ENCODE measurements around the gene EPB41L4A.

The EPB41L4A gene

DNA sequence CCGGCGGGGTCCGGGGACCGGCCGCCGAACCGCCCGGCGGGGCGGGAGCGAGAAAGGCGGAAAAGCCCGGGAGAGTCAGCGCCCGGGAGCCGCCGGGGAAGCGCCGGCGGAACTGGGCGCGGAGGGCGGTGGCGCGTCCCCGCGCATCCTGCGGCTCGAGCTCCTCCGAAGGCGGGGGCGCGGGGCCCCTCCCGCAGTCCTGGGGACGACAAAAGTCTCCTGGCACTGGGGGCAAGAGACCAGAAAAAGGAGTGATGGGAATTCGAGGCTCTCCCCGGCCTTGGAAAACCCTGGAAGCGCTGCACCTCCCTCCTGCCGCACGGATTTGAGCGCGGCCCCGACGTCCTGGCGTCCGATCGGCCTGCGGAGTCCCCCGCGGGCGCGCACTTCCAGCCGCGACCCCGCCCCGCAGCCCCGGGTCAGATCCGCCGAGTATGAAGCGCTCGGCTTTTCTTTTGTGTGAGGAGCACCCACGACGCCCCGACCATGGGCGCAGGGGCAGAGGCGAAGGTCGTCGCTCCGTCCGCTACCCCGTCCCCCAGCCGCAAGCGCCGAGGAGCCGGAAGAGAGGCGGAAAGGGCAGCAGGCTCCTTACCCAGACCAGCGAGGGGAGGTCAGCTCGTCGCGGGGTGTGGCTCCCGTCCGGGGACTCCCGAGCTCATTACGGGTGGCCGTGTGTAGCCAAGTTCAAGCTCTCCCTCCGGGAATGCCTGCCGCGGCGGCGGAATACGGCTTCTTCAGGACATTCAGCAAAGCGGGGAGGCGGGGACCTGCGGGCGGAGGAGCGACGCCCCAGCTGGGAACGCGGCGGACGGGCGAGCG, at the start of gene EPB41L4A (continued):
- TF ChIP-seq TCF7L2 (IDR thresholded peaks at IDR 0.05; ENCODE audit: borderline replicate concordance, low read depth, low read length): no peak
- no peak for TF ChIP-seq ZNF768 (tag by site-specific recombination; IDR thresholded peaks at IDR 0.05)
- no peak for TF ChIP-seq ZNF302 (tag by site-specific recombination; IDR thresholded peaks at IDR 0.05; ENCODE audit: low read depth)
- no peak for TF ChIP-seq ZNF274 (IDR thresholded peaks at IDR 0.05; ENCODE audit: low read length)
- no peak for TF ChIP-seq ZNF274 (tag by site-specific recombination; IDR thresholded peaks at IDR 0.05; ENCODE audit: borderline replicate concordance)
- TF ChIP-seq, protein P1, sequence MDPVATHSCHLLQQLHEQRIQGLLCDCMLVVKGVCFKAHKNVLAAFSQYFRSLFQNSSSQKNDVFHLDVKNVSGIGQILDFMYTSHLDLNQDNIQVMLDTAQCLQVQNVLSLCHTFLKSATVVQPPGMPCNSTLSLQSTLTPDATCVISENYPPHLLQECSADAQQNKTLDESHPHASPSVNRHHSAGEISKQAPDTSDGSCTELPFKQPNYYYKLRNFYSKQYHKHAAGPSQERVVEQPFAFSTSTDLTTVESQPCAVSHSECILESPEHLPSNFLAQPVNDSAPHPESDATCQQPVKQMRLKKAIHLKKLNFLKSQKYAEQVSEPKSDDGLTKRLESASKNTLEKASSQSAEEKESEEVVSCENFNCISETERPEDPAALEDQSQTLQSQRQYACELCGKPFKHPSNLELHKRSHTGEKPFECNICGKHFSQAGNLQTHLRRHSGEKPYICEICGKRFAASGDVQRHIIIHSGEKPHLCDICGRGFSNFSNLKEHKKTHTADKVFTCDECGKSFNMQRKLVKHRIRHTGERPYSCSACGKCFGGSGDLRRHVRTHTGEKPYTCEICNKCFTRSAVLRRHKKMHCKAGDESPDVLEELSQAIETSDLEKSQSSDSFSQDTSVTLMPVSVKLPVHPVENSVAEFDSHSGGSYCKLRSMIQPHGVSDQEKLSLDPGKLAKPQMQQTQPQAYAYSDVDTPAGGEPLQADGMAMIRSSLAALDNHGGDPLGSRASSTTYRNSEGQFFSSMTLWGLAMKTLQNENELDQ (tag by site-specific recombination; IDR thresholded peaks at IDR 0.05; ENCODE audit: low read depth): no peak
- TF ChIP-seq ZNF366 (tag by site-specific recombination; conservative IDR thresholded peaks at IDR 0.05): no peak
- TF ChIP-seq, protein P2, sequence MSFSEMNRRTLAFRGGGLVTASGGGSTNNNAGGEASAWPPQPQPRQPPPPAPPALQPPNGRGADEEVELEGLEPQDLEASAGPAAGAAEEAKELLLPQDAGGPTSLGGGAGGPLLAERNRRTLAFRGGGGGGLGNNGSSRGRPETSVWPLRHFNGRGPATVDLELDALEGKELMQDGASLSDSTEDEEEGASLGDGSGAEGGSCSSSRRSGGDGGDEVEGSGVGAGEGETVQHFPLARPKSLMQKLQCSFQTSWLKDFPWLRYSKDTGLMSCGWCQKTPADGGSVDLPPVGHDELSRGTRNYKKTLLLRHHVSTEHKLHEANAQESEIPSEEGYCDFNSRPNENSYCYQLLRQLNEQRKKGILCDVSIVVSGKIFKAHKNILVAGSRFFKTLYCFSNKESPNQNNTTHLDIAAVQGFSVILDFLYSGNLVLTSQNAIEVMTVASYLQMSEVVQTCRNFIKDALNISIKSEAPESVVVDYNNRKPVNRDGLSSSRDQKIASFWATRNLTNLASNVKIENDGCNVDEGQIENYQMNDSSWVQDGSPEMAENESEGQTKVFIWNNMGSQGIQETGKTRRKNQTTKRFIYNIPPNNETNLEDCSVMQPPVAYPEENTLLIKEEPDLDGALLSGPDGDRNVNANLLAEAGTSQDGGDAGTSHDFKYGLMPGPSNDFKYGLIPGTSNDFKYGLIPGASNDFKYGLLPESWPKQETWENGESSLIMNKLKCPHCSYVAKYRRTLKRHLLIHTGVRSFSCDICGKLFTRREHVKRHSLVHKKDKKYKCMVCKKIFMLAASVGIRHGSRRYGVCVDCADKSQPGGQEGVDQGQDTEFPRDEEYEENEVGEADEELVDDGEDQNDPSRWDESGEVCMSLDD (tag by site-specific recombination; IDR thresholded peaks at IDR 0.05): no peak
- TF ChIP-seq ZNF629 (tag by site-specific recombination; IDR thresholded peaks at IDR 0.05): 0 out of 2 replicates have a peak, but pooled peaks have one; percentile 16
- TF ChIP-seq, protein P3, sequence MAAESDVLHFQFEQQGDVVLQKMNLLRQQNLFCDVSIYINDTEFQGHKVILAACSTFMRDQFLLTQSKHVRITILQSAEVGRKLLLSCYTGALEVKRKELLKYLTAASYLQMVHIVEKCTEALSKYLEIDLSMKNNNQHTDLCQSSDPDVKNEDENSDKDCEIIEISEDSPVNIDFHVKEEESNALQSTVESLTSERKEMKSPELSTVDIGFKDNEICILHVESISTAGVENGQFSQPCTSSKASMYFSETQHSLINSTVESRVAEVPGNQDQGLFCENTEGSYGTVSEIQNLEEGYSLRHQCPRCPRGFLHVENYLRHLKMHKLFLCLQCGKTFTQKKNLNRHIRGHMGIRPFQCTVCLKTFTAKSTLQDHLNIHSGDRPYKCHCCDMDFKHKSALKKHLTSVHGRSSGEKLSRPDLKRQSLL (tag by site-specific recombination; IDR thresholded peaks at IDR 0.05): 0 out of 2 replicates have a peak, but pooled peaks have one; percentile 7
- no peak for TF ChIP-seq ZNF76 (tag by site-specific recombination; IDR thresholded peaks at IDR 0.05; ENCODE audit: borderline replicate concordance, low read depth)
- TF ChIP-seq ZBTB17 (tag by site-specific recombination; IDR thresholded peaks at IDR 0.05): peak; percentile 85
- no peak for TF ChIP-seq ZNF266 (tag by site-specific recombination; IDR thresholded peaks at IDR 0.05; ENCODE audit: low read depth)
- TF ChIP-seq, protein P4, sequence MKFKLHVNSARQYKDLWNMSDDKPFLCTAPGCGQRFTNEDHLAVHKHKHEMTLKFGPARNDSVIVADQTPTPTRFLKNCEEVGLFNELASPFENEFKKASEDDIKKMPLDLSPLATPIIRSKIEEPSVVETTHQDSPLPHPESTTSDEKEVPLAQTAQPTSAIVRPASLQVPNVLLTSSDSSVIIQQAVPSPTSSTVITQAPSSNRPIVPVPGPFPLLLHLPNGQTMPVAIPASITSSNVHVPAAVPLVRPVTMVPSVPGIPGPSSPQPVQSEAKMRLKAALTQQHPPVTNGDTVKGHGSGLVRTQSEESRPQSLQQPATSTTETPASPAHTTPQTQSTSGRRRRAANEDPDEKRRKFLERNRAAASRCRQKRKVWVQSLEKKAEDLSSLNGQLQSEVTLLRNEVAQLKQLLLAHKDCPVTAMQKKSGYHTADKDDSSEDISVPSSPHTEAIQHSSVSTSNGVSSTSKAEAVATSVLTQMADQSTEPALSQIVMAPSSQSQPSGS (tag by site-specific recombination; IDR thresholded peaks at IDR 0.05; ENCODE audit: low read depth): no peak
- no peak for TF ChIP-seq ZNF585B (tag by site-specific recombination; IDR thresholded peaks at IDR 0.05)
- TF ChIP-seq, protein P5, sequence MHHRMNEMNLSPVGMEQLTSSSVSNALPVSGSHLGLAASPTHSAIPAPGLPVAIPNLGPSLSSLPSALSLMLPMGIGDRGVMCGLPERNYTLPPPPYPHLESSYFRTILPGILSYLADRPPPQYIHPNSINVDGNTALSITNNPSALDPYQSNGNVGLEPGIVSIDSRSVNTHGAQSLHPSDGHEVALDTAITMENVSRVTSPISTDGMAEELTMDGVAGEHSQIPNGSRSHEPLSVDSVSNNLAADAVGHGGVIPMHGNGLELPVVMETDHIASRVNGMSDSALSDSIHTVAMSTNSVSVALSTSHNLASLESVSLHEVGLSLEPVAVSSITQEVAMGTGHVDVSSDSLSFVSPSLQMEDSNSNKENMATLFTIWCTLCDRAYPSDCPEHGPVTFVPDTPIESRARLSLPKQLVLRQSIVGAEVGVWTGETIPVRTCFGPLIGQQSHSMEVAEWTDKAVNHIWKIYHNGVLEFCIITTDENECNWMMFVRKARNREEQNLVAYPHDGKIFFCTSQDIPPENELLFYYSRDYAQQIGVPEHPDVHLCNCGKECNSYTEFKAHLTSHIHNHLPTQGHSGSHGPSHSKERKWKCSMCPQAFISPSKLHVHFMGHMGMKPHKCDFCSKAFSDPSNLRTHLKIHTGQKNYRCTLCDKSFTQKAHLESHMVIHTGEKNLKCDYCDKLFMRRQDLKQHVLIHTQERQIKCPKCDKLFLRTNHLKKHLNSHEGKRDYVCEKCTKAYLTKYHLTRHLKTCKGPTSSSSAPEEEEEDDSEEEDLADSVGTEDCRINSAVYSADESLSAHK (tag by site-specific recombination; IDR thresholded peaks at IDR 0.05): no peak
- no peak for TF ChIP-seq WT1 (tag by site-specific recombination; IDR thresholded peaks at IDR 0.05)
- TF ChIP-seq ZNF214 (tag by site-specific recombination; IDR thresholded peaks at IDR 0.05; ENCODE audit: borderline replicate concordance): no peak
- TF ChIP-seq ZNF335 (tag by site-specific recombination; conservative IDR thresholded peaks at IDR 0.05): no peak
- no peak for TF ChIP-seq ZNF433 (tag by site-specific recombination; IDR thresholded peaks at IDR 0.05; ENCODE audit: low read depth)
- TF ChIP-seq ZIC2 (tag by site-specific recombination; IDR thresholded peaks at IDR 0.05): no peak
- no peak for TF ChIP-seq ZNF292 (tag by site-specific recombination; IDR thresholded peaks at IDR 0.05; ENCODE audit: borderline replicate concordance, low read depth)
- TF ChIP-seq ZNF426 (tag by site-specific recombination; IDR thresholded peaks at IDR 0.05): no peak
- TF ChIP-seq, protein P6, sequence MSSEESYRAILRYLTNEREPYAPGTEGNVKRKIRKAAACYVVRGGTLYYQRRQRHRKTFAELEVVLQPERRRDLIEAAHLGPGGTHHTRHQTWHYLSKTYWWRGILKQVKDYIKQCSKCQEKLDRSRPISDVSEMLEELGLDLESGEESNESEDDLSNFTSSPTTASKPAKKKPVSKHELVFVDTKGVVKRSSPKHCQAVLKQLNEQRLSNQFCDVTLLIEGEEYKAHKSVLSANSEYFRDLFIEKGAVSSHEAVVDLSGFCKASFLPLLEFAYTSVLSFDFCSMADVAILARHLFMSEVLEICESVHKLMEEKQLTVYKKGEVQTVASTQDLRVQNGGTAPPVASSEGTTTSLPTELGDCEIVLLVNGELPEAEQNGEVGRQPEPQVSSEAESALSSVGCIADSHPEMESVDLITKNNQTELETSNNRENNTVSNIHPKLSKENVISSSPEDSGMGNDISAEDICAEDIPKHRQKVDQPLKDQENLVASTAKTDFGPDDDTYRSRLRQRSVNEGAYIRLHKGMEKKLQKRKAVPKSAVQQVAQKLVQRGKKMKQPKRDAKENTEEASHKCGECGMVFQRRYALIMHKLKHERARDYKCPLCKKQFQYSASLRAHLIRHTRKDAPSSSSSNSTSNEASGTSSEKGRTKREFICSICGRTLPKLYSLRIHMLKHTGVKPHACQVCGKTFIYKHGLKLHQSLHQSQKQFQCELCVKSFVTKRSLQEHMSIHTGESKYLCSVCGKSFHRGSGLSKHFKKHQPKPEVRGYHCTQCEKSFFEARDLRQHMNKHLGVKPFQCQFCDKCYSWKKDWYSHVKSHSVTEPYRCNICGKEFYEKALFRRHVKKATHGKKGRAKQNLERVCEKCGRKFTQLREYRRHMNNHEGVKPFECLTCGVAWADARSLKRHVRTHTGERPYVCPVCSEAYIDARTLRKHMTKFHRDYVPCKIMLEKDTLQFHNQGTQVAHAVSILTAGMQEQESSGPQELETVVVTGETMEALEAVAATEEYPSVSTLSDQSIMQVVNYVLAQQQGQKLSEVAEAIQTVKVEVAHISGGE (tag by site-specific recombination; conservative IDR thresholded peaks at IDR 0.05; ENCODE audit: low read depth): peak; percentile 53

Measured in HEK293 (cell line).